Panc1 (cell line): Measurements from ENCODE around the gene ULBP2. TPM values are rescaled to one million over a fixed set of nuclear protein-coding genes. Genes with fewer than 3 reads are reported as not detected.
"Not testable (repeated sequence)": the region's sequence is repeated elsewhere in the genome, so short reads cannot be mapped to it uniquely, and the experiment has no call there.

Source experiments
- ATAC-seq: fragments of 200-7000 bp; cut with Tn5 transposase; 2 replicates; pipeline ENCODE4 v1.9.1; 2020; ENCODE audit warnings: mild to moderate bottlenecking, moderate library complexity
- BruUV-seq: library from RNA; stranded (reverse); fragments of 400-500 nt; replicated peaks from 2 replicates; lab custom pipeline; 2021; lab: Mats Ljungman, UMichigan
- CTCF ChIA-PET: fragments of 300-600 bp; sonication (Branson Sonifier 250); formaldehyde crosslinking; loops from one replicate; lab custom pipeline; 2022; ENCODE audit warnings: antibody characterized with exemption; lab: Charles Lee
- POLR2A ChIA-PET: fragments of 300-600 bp; sonication (Branson Sonifier 250); formaldehyde crosslinking; loops from one replicate; lab custom pipeline; 2022; ENCODE audit warnings: antibody characterized with exemption; lab: Charles Lee
- DNase-seq: peaks from one replicate; pipeline ENCODE4 v3.0.0-alpha.2; 2010; ENCODE audit warnings: low read depth, low spot score
- H3K27ac ChIP-seq: 2 replicates; pipeline ENCODE4 v1.5.1; 2011; ENCODE audit warnings: mild to moderate bottlenecking, low read length, inconsistent platforms
- H3K27me3 ChIP-seq: fragments of 200-500 bp; sonication (Bioruptor generic); 2 replicates; pipeline ENCODE4 v1.6.0; 2014; ENCODE audit warnings: low read length, inconsistent platforms; ENCODE audit not compliant: control insufficient read depth, insufficient read depth
- H3K36me3 ChIP-seq: fragments of 200-500 bp; sonication (Bioruptor generic); 2 replicates; pipeline ENCODE4 v1.5.1; 2014; ENCODE audit warnings: inconsistent platforms, mild to moderate bottlenecking, low read length, moderate library complexity; ENCODE audit not compliant: control insufficient read depth, insufficient read depth
- H3K4me1 ChIP-seq: 2 replicates; pipeline ENCODE4 v1.5.1; 2011; ENCODE audit warnings: inconsistent platforms, mild to moderate bottlenecking, low read length, moderate library complexity; ENCODE audit not compliant: control insufficient read depth, insufficient read depth
- H3K4me3 ChIP-seq, 2 experiments: 2 replicates each; pipeline ENCODE4 v1.5.1; 2011 to 2012; ENCODE audit warnings: low read depth in 2 of 2, low read length in 2 of 2, mild to moderate bottlenecking in 2 of 2, inconsistent platforms in 1 of 2, moderate library complexity in 1 of 2
- H3K9me3 ChIP-seq: fragments of 200-500 bp; sonication (Bioruptor generic); 2 replicates; pipeline ENCODE4 v1.5.1; 2014; ENCODE audit warnings: low read depth, mild to moderate bottlenecking, inconsistent platforms, low read length, moderate library complexity; ENCODE audit not compliant: control insufficient read depth, insufficient read depth
- POLR2AphosphoS5 ChIP-seq: IDR thresholded peaks from 2 replicates; pipeline ENCODE4 v1.6.1; 2012; ENCODE audit warnings: mild to moderate bottlenecking, low read depth, low read length, moderate library complexity
- REST ChIP-seq, 2 experiments: IDR thresholded peaks; 2 replicates each; pipeline ENCODE4 v1.6.1; 2011 to 2012; ENCODE audit warnings: low read depth in 2 of 2, control low read depth in 1 of 2, low read length in 1 of 2, mild to moderate bottlenecking in 1 of 2, moderate library complexity in 1 of 2; ENCODE audit not compliant: insufficient read depth in 1 of 2
- SIN3A ChIP-seq: IDR thresholded peaks from 2 replicates; pipeline ENCODE4 v1.6.1; 2012; ENCODE audit warnings: low read depth, mild to moderate bottlenecking, low read length, moderate library complexity, borderline replicate concordance; ENCODE audit not compliant: insufficient read depth
- TCF7L2 ChIP-seq: IDR thresholded peaks from 2 replicates; pipeline ENCODE4 v1.6.1; 2011; ENCODE audit warnings: mild to moderate bottlenecking, low read depth, low read length, inconsistent platforms
- in situ Hi-C: cut with HindIII; loops from 2 replicates; pipeline ENCODE4 v1.10.0; 2016; ENCODE audit warnings: low sequenced_read_pairs, low pct_unique_long_range_greater_than_20kb
- intact Hi-C: fragments of 100-400 bp; cut with micrococcal nuclease; formaldehyde crosslinking; loops from one replicate; pipeline ENCODE4 v1.10.0; 2022; ENCODE audit not compliant: unreplicated experiment
- total RNA-seq: library from RNA; stranded (reverse); gene quantifications from one replicate; pipeline ENCODE4 v1.2.1, GENCODE V29; 2021; ENCODE audit not compliant: unreplicated experiment
- TF ChIP-seq, protein P1 (sequence below): fragments of 450-650 bp; IDR thresholded peaks from 2 replicates; pipeline ENCODE4 v1.5.1; 2017; ENCODE audit warnings: mild to moderate bottlenecking

ULBP2 gene
- total RNA-seq, 1 experiment from 2014 or later, result 0.69 TPM

- in situ Hi-C loops (no loop called here), intact Hi-C loops (no loop called here)
- no TSS peak for BruUV-seq
Measured at GRCh38 chr6:149967591-149967990, 25.8 kb downstream of the ULBP2 start.

DNA sequence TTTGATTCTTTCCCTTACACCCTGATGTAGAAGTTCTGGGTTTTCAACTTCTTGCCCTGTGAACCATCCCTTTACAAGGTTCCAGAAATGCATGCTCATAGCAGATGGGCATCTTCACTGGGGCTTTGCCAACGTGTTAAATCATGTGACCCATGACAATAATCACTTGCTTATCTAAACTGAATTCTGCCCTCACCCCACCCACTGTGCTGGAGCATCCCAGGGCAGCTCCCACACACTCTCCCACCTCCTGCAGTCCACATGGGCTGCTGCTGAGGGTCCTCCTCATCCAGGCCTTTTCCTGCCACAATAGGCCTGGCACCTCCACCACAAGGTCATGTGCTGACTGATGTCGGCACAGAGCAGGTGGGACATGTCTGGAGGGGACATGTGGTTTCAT lies 26.2 kb downstream of the ULBP2 start:
- in situ Hi-C loops, POLR2A ChIA-PET, H3K4me1 ChIP-seq, H3K4me3 ChIP-seq, ATAC-seq, CTCF ChIA-PET, H3K9me3 ChIP-seq, H3K36me3 ChIP-seq, intact Hi-C loops, DNase-seq, BruUV-seq, H3K27ac ChIP-seq, H3K27me3 ChIP-seq: not testable (repeated sequence)

More at GRCh38 chr6:149967591-149967990, 25.8 kb downstream of the ULBP2 start:
- CTCF ChIA-PET, result no interaction called here
- ATAC-seq (no peak), DNase-seq (no peak)
- Histone ChIP-seq H3K4me1 (peaks cover 7% of the 10 kb centered on the region), H3K9me3 (no peaks in the 10 kb centered on the region), H3K27ac (no peak overlapping the region), H3K36me3 (no peaks in the 10 kb centered on the region), H3K27me3 (no peaks in the 10 kb centered on the region), H3K4me3 (no peak overlapping the region)
- POLR2A ChIA-PET, result no interaction called here
- TF ChIP-seq, protein P1, sequence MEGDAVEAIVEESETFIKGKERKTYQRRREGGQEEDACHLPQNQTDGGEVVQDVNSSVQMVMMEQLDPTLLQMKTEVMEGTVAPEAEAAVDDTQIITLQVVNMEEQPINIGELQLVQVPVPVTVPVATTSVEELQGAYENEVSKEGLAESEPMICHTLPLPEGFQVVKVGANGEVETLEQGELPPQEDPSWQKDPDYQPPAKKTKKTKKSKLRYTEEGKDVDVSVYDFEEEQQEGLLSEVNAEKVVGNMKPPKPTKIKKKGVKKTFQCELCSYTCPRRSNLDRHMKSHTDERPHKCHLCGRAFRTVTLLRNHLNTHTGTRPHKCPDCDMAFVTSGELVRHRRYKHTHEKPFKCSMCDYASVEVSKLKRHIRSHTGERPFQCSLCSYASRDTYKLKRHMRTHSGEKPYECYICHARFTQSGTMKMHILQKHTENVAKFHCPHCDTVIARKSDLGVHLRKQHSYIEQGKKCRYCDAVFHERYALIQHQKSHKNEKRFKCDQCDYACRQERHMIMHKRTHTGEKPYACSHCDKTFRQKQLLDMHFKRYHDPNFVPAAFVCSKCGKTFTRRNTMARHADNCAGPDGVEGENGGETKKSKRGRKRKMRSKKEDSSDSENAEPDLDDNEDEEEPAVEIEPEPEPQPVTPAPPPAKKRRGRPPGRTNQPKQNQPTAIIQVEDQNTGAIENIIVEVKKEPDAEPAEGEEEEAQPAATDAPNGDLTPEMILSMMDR, result no peak
- no peak for TF ChIP-seq SIN3A

GRCh38 chr6:149968909-149969308 lies 27.1 kb downstream of the ULBP2 start:
- H3K4me1 ChIP-seq, CTCF ChIA-PET, DNase-seq, H3K4me3 ChIP-seq, H3K27me3 ChIP-seq, ATAC-seq, POLR2A ChIA-PET, in situ Hi-C loops, H3K27ac ChIP-seq, BruUV-seq, intact Hi-C loops, H3K36me3 ChIP-seq, H3K9me3 ChIP-seq: not testable (repeated sequence)

DNA sequence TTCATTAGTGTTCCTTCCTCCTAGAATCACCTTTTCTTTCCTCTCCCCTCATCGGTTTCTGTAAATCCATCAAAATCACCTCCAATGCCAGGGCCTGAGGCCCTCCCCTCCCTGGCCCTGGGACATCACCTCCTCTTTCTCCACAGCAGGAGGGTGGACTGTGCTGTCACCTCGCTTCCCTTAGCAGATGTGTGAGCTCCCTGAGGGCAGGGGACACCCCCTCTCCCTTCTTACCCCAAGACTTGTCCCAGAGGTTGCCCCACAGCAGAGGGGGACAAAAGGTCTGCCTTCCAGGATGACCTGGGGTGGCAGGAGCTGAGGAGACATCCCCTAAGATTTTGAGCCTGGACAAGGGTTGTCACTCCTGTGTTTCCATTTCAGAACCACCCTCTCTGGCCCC lies 27.8 kb downstream of the ULBP2 start:
- TF ChIP-seq POLR2AphosphoS5, result no peak
- no peak for TF ChIP-seq REST (IDR thresholded peaks at IDR 0.05; ENCODE audit: insufficient read depth in 1 of 2, low read depth in 2 of 2, low read length in 1 of 2)
- TF ChIP-seq, protein P1, result no peak
- TF ChIP-seq TCF7L2, result no peak
- TF ChIP-seq SIN3A, result no peak
- BruUV-seq, result no TSS peak
- no peak for DNase-seq
- in situ Hi-C loops, result no loop called here
- no peak for ATAC-seq
- H3K36me3 ChIP-seq, result no peaks in the 10 kb centered on the region
- H3K9me3 ChIP-seq, result no peaks in the 10 kb centered on the region
- intact Hi-C loops, result no loop called here
- no peaks in the 10 kb centered on the region for H3K4me1 ChIP-seq
- no peak overlapping the region for H3K4me3 ChIP-seq
- H3K27me3 ChIP-seq, result no peaks in the 10 kb centered on the region
- no peak overlapping the region for H3K27ac ChIP-seq
- ChIA-PET CTCF (no interaction called here), POLR2A (no interaction called here)

DNA sequence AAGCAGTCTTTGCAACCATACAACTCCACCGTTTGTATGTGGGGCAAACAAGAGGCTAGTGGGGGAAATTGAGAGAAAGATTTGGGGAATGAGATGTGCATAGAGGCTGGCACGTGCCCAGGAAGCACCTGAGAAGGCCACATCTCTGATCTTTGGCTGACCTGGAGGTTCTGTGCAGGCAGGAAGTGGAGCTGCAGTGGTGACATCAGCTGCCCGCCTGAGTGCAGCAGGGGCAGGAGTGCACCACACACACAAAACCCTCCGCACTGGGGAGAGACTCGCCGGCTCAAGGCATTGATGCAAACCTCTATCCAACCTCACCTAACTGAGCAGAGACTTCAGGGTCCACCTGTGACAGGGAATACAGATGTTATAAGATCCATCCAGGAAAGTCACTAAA lies 32.6 kb downstream of the ULBP2 start:
- H3K36me3 ChIP-seq, DNase-seq, H3K4me1 ChIP-seq, H3K27ac ChIP-seq, intact Hi-C loops, H3K4me3 ChIP-seq, ATAC-seq, H3K9me3 ChIP-seq, POLR2A ChIA-PET, in situ Hi-C loops, BruUV-seq, H3K27me3 ChIP-seq: not testable (repeated sequence)
- CTCF ChIA-PET, result interaction anchor here (0.7 kb wide), 1 partner anchor 120 kb away, joined by 3 read pairs; no protein-coding TSS in a partner anchor
